ENCODE results near the gene RDH13. TPM values are rescaled to one million over a fixed set of nuclear protein-coding genes. Genes with fewer than 3 reads are reported as not detected.
"Not testable (repeated sequence)": the region's sequence is repeated elsewhere in the genome, so short reads cannot be mapped to it uniquely, and the experiment has no call there.

The RDH13 gene
- total RNA-seq, 1 experiment from 2014 or later = 80.4 TPM

DNA sequence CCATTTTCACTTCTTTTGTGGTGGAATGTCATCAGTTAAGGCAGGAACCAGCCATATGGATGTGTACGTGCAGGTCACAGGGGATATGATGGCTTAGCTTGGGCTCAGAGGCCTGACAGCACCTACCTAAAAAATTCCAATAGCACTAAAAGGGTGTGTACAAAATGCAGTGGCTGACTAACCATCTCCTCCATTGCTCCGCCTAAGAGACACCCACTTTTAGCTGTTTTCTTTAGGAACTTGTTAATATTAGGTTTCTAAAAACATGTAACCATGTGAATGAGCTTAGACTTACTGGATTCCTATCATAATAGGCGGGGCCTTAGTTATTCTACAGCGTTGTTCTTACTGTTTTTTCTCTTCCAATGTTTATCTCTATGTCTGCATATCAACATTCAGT is 50.6 kb downstream of the RDH13 start:
- Histone ChIP-seq H3K79me2 (ENCODE audit: low read length) (no peaks in the 10 kb centered on the region), H3K4me3 (ENCODE audit: low read length) (no peak overlapping the region), H3K4me1 (ENCODE audit: insufficient read depth, low read length) (0 out of 2 replicates have a peak, but pooled peaks cover 5% of the 10 kb centered on the region), H3K9me3 (ENCODE audit: low read length) (no peaks in the 10 kb centered on the region), H3F3A (ENCODE audit: low read length, unreplicated experiment) (no peaks in the 10 kb centered on the region), H3K36me3 (ENCODE audit: low read depth, low read length) (no peaks in the 10 kb centered on the region), H4K20me1 (ENCODE audit: low read length) (no peaks in the 10 kb centered on the region), H3K9me2 (replicated peaks; ENCODE audit: low read length) (no peaks in the 10 kb centered on the region), H3K27ac (ENCODE audit: low read length) (no peak overlapping the region), H2AFZ (ENCODE audit: low read length) (no peak overlapping the region), H3K9ac (ENCODE audit: low read length) (no peak overlapping the region), H3K27me3 (ENCODE audit: low read length) (peaks cover 13% of the 10 kb centered on the region; the same call in 1 of the 2 replicates), H3K4me2 (ENCODE audit: low read length) (no peak overlapping the region)
- no TSS peak for BruUV-seq (replicated peaks)
- intact Hi-C loops (cut with micrococcal nuclease) = no loop called here
- ChIA-PET POLR2A (ENCODE audit: unreplicated experiment) (no interaction called here), CTCF (no interaction called here)
- TF ChIP-seq EZH2phosphoT487 (IDR thresholded peaks at IDR 0.05; ENCODE audit: borderline replicate concordance, low read length) = no peak
- TF ChIP-seq EZH2 (IDR thresholded peaks at IDR 0.05; ENCODE audit: low read length, unreplicated experiment) = no peak
- TF ChIP-seq, protein P1, sequence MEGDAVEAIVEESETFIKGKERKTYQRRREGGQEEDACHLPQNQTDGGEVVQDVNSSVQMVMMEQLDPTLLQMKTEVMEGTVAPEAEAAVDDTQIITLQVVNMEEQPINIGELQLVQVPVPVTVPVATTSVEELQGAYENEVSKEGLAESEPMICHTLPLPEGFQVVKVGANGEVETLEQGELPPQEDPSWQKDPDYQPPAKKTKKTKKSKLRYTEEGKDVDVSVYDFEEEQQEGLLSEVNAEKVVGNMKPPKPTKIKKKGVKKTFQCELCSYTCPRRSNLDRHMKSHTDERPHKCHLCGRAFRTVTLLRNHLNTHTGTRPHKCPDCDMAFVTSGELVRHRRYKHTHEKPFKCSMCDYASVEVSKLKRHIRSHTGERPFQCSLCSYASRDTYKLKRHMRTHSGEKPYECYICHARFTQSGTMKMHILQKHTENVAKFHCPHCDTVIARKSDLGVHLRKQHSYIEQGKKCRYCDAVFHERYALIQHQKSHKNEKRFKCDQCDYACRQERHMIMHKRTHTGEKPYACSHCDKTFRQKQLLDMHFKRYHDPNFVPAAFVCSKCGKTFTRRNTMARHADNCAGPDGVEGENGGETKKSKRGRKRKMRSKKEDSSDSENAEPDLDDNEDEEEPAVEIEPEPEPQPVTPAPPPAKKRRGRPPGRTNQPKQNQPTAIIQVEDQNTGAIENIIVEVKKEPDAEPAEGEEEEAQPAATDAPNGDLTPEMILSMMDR (conservative IDR thresholded peaks at IDR 0.05; ENCODE audit: low read depth, low read length) = no peak
- no peak for DNase-seq
- no peak for ATAC-seq

DNA sequence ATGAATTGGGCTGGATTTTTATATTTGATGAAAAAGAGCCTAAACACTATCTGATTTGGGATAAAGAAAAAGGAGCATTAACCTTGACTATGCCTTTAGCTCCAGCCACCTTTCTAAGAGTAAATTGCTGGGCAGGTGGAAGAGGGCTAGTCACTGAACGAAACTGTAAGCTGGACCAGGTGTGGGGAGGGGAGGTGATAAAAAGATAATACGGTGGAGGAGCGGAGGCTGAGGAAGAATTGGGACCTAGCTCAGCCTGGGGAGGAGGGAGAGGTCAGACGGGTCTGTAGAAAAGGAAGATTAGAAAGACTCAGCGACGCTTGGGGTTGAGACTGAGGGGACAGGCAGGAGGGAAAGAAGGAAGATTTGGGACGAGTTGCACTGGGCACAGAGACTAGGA is 52.4 kb downstream of the RDH13 start:
- H4K20me1 ChIP-seq (ENCODE audit: low read length); H3K9me3 ChIP-seq (ENCODE audit: low read length); H3K9ac ChIP-seq (ENCODE audit: low read length); H3K36me3 ChIP-seq (ENCODE audit: low read depth, low read length); intact Hi-C loops (cut with micrococcal nuclease); DNase-seq; POLR2A ChIA-PET (ENCODE audit: unreplicated experiment); ATAC-seq; H3F3A ChIP-seq (ENCODE audit: low read length, unreplicated experiment); BruUV-seq (replicated peaks); H3K9me2 ChIP-seq (replicated peaks; ENCODE audit: low read length); H3K27ac ChIP-seq (ENCODE audit: low read length); H3K4me3 ChIP-seq (ENCODE audit: low read length); H2AFZ ChIP-seq (ENCODE audit: low read length); H3K79me2 ChIP-seq (ENCODE audit: low read length); CTCF ChIA-PET; H3K4me2 ChIP-seq (ENCODE audit: low read length); H3K4me1 ChIP-seq (ENCODE audit: insufficient read depth, low read length): not testable (repeated sequence)
- peaks cover 13% of the 10 kb centered on the region; the same call in 1 of the 2 replicates for H3K27me3 ChIP-seq (ENCODE audit: low read length)

DNA sequence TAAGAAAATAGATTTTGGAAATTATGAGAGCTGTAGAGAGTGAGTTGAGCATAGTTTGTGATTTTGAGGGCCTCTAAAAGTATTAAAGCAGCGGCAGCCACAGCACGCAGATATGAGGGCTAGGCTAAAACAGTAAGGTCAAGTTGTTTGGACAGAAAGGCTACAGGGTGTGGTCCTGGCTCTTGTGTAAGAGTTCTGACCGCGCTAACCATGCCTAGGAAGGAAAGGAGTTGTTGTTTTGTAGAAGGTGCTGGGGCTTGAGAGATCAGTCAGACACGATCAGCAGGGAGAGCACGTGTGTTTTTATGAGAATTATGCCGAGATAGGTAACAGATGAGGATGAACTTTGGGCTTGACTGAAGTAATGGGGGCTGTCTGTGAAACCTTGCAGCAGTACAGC is 54.2 kb downstream of the RDH13 start:
- H3K4me1 ChIP-seq (ENCODE audit: insufficient read depth, low read length); H3K9ac ChIP-seq (ENCODE audit: low read length); H3K79me2 ChIP-seq (ENCODE audit: low read length); H3F3A ChIP-seq (ENCODE audit: low read length, unreplicated experiment); BruUV-seq (replicated peaks); CTCF ChIA-PET; H3K9me2 ChIP-seq (replicated peaks; ENCODE audit: low read length); DNase-seq; POLR2A ChIA-PET (ENCODE audit: unreplicated experiment); H2AFZ ChIP-seq (ENCODE audit: low read length); H3K4me3 ChIP-seq (ENCODE audit: low read length); H3K36me3 ChIP-seq (ENCODE audit: low read depth, low read length); H3K9me3 ChIP-seq (ENCODE audit: low read length); H4K20me1 ChIP-seq (ENCODE audit: low read length); ATAC-seq; H3K27ac ChIP-seq (ENCODE audit: low read length); intact Hi-C loops (cut with micrococcal nuclease); H3K4me2 ChIP-seq (ENCODE audit: low read length): not testable (repeated sequence)
- peaks cover 17% of the 10 kb centered on the region for H3K27me3 ChIP-seq (ENCODE audit: low read length)

DNA sequence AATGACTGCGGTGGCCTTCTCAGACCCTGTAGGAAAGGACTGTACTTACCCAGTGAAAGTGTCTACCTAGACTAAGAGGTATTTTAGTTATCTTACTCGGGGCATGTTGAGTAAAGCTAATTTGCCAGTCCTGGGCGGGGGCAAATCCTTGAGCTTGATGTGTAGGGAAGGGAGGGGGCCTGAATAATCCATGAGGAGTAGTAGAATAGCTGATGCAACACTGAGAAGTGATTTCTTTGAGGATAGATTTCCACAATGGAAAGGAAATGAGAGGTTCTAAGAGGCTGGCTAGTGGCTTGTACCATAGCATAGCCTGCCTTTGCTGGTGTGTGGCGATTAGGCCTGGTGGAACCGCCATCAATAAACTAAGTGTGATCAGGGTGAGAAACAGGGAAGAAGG is 54.8 kb downstream of the RDH13 start:
- DNase-seq; H3K9me3 ChIP-seq (ENCODE audit: low read length); ATAC-seq; H4K20me1 ChIP-seq (ENCODE audit: low read length); H3K9me2 ChIP-seq (replicated peaks; ENCODE audit: low read length); H3K4me1 ChIP-seq (ENCODE audit: insufficient read depth, low read length); H3F3A ChIP-seq (ENCODE audit: low read length, unreplicated experiment); H3K4me2 ChIP-seq (ENCODE audit: low read length); POLR2A ChIA-PET (ENCODE audit: unreplicated experiment); CTCF ChIA-PET; H2AFZ ChIP-seq (ENCODE audit: low read length); BruUV-seq (replicated peaks); H3K79me2 ChIP-seq (ENCODE audit: low read length); intact Hi-C loops (cut with micrococcal nuclease); H3K9ac ChIP-seq (ENCODE audit: low read length); H3K27ac ChIP-seq (ENCODE audit: low read length); H3K4me3 ChIP-seq (ENCODE audit: low read length); H3K36me3 ChIP-seq (ENCODE audit: low read depth, low read length): not testable (repeated sequence)
- H3K27me3 ChIP-seq (ENCODE audit: low read length) = peaks cover 22% of the 10 kb centered on the region

DNA sequence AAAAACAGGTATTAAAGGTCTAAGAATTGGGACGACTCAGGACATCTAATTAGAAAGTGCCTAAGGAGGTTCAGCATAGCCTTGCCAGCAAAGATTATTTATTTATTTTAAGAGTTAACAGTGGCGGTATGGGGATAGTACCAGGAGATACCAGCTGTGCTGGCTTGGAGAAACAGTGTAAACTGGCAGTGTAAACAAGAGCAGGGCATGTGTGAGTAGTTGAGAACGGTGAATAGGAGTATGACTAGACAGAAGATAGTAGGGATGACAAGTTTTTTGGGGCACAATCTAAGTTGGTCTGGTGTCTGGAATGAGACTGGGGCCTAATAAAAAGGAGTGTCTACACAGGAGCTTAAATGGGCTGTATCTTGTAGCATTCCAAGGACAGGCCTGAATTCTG is 55.4 kb downstream of the RDH13 start:
- H3K36me3 ChIP-seq (ENCODE audit: low read depth, low read length); H3F3A ChIP-seq (ENCODE audit: low read length, unreplicated experiment); DNase-seq; H3K79me2 ChIP-seq (ENCODE audit: low read length); BruUV-seq (replicated peaks); POLR2A ChIA-PET (ENCODE audit: unreplicated experiment); H3K4me3 ChIP-seq (ENCODE audit: low read length); H2AFZ ChIP-seq (ENCODE audit: low read length); H3K4me1 ChIP-seq (ENCODE audit: insufficient read depth, low read length); ATAC-seq; H3K27ac ChIP-seq (ENCODE audit: low read length); H4K20me1 ChIP-seq (ENCODE audit: low read length); H3K4me2 ChIP-seq (ENCODE audit: low read length); CTCF ChIA-PET; intact Hi-C loops (cut with micrococcal nuclease); H3K9me2 ChIP-seq (replicated peaks; ENCODE audit: low read length); H3K9ac ChIP-seq (ENCODE audit: low read length); H3K9me3 ChIP-seq (ENCODE audit: low read length): not testable (repeated sequence)
- H3K27me3 ChIP-seq (ENCODE audit: low read length) = peaks cover 28% of the 10 kb centered on the region

DNA sequence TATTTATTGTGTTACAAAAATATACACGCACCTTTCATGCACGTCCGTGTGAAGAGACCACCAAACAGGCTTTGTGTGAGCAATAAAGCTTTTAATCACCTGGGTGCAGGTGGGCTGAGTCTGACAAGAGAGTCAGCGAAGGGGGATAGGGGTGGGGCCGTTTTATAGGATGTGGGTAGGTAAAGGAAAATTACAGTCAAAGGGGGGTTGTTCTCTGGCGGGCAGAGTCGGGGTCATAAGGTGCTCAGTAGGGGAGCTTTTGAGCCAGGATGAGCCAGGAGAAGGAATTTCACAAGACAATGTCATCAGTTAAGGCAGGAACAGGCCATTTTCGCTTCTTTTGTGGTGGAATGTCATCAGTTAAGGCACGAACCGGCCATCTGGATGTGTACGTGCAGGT is 56.2 kb downstream of the RDH13 start:
- POLR2A ChIA-PET (ENCODE audit: unreplicated experiment); BruUV-seq (replicated peaks); H3K9me3 ChIP-seq (ENCODE audit: low read length); H4K20me1 ChIP-seq (ENCODE audit: low read length); H3K4me1 ChIP-seq (ENCODE audit: insufficient read depth, low read length); H3K4me3 ChIP-seq (ENCODE audit: low read length); ATAC-seq; H3K27ac ChIP-seq (ENCODE audit: low read length); H3K9ac ChIP-seq (ENCODE audit: low read length); DNase-seq; H3K9me2 ChIP-seq (replicated peaks; ENCODE audit: low read length); H3K79me2 ChIP-seq (ENCODE audit: low read length); H3K4me2 ChIP-seq (ENCODE audit: low read length); intact Hi-C loops (cut with micrococcal nuclease); H3F3A ChIP-seq (ENCODE audit: low read length, unreplicated experiment); CTCF ChIA-PET; H2AFZ ChIP-seq (ENCODE audit: low read length); H3K36me3 ChIP-seq (ENCODE audit: low read depth, low read length): not testable (repeated sequence)
- H3K27me3 ChIP-seq (ENCODE audit: low read length) = peaks cover 32% of the 10 kb centered on the region

All from PC-3 (cell line).